Mesendoderm (in vitro differentiated cells): ENCODE measurements around the gene ANKRD33B.

Source experiments
- DNase-seq: peaks from one replicate; pipeline ENCODE4 v3.0.0; 2013
- H2AK5ac ChIP-seq: 2 replicates; pipeline ENCODE4 v1.6.1; 2013; ENCODE audit warnings: low read length, inconsistent platforms
- H2BK120ac ChIP-seq: 2 replicates; pipeline ENCODE4 v1.6.1; 2013; ENCODE audit warnings: low read depth, mild to moderate bottlenecking, low read length, moderate library complexity, mixed read lengths
- H2BK15ac ChIP-seq: replicated peaks from 2 replicates; pipeline ENCODE4 v1.6.1; 2013; ENCODE audit warnings: low read depth, mild to moderate bottlenecking, moderate library complexity
- H2BK5ac ChIP-seq: 2 replicates; pipeline ENCODE4 v1.6.1; 2013; ENCODE audit warnings: low read length, inconsistent platforms
- H3K18ac ChIP-seq: 2 replicates; pipeline ENCODE4 v1.6.1; 2013; ENCODE audit warnings: mild to moderate bottlenecking, low read length, mixed read lengths
- H3K23ac ChIP-seq: one replicate; pipeline ENCODE4 v1.6.1; 2013; ENCODE audit warnings: low read length
- H3K27ac ChIP-seq: 2 replicates; pipeline ENCODE4 v1.5.1; 2013; ENCODE audit warnings: low read depth, mild to moderate bottlenecking, inconsistent platforms, low read length, moderate library complexity
- H3K27me3 ChIP-seq: 2 replicates; pipeline ENCODE4 v1.6.1; 2013; ENCODE audit warnings: low read length, control low read depth, mild to moderate bottlenecking, inconsistent platforms; ENCODE audit not compliant: insufficient read depth, poor library complexity
- H3K36me3 ChIP-seq: 2 replicates; pipeline ENCODE4 v1.6.1; 2013; ENCODE audit warnings: low read length, inconsistent platforms; ENCODE audit not compliant: control insufficient read depth, insufficient read depth
- H3K4ac ChIP-seq: one replicate; pipeline ENCODE4 v1.6.1; 2013; ENCODE audit warnings: low read depth, mild to moderate bottlenecking, low read length, moderate library complexity
- H3K4me1 ChIP-seq: 2 replicates; pipeline ENCODE4 v1.6.1; 2013; ENCODE audit warnings: low read depth, low read length, inconsistent platforms; ENCODE audit not compliant: control insufficient read depth
- H3K4me2 ChIP-seq: 2 replicates; pipeline ENCODE4 v1.6.1; 2013; ENCODE audit warnings: low read length
- H3K4me3 ChIP-seq: 2 replicates; pipeline ENCODE4 v1.5.1; 2013; ENCODE audit warnings: mild to moderate bottlenecking, low read length
- H3K56ac ChIP-seq: one replicate; pipeline ENCODE4 v1.6.1; 2013; ENCODE audit warnings: low read length
- H3K79me1 ChIP-seq: 2 replicates; pipeline ENCODE4 v1.6.1; 2013; ENCODE audit warnings: low read length, inconsistent platforms
- H3K79me2 ChIP-seq: 2 replicates; pipeline ENCODE4 v1.6.1; 2013; ENCODE audit warnings: mild to moderate bottlenecking, low read length; ENCODE audit not compliant: control insufficient read depth, insufficient read depth
- H3K9ac ChIP-seq: 2 replicates; pipeline ENCODE4 v1.6.1; 2013; ENCODE audit warnings: low read length, inconsistent platforms
- H4K5ac ChIP-seq: one replicate; pipeline ENCODE4 v1.6.1; 2013; ENCODE audit warnings: low read length
- H4K8ac ChIP-seq: one replicate; pipeline ENCODE4 v1.6.1; 2013; ENCODE audit warnings: low read depth, mild to moderate bottlenecking, control low read depth, low read length, moderate library complexity
- WGBS: extraction: QIAGEN DNeasy Blood & Tissue Kit; methylation state at CpG from one replicate; pipeline ENCODE4 v1.1.7; 2013; ENCODE audit warnings: low lambda C conversion rate, missing lambda C conversion rate; ENCODE audit not compliant: insufficient coverage; ENCODE audit errors: extremely low coverage; 5-methylcytosine and 5-hydroxymethylcytosine counted together

ANKRD33B gene

DNA sequence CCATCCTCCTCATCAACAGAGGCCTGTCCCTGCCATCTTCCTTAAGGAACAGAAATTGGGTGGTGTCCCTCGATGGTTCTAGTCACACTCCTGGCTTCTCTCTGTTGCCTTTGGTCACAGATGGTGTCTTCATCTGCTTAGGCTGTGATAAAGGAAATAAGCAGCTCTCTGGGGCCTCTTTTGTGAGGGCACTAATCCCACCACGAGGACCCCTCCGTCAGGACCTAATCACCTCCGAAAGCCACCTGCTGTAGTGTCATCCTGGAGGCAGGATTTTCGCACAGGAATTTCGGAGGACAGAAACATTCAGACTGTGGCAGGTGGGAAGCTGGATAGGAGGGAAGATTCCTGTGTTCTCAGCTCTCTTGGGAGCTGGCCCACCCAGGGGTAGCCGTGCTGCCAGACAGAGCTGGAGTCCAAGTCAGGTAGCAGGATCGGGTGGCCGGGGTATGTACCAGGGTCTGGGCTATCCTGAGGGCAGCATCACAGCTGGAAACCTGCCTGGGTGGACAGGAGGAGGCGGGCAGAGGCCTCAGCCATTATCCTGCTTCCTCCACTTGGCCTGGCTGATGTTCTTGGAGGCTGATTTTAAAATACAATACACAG, 59.5 kb downstream of the ANKRD33B start:
- DNase-seq, result no peak
- Histone ChIP-seq H3K4ac (no peak overlapping the region), H3K56ac (no peak overlapping the region), H3K36me3 (no peaks in the 10 kb centered on the region), H2BK120ac (no peak overlapping the region), H3K23ac (no peak overlapping the region), H3K79me2 (no peaks in the 10 kb centered on the region), H4K5ac (no peak overlapping the region), H3K79me1 (no peaks in the 10 kb centered on the region), H2BK15ac (no peak overlapping the region), H4K8ac (no peak overlapping the region), H3K18ac (no peak overlapping the region), H3K4me3 (no peak overlapping the region), H3K9ac (no peak overlapping the region), H3K4me2 (no peak overlapping the region), H3K27ac (no peak overlapping the region), H2BK5ac (no peak overlapping the region), H3K27me3 (no peaks in the 10 kb centered on the region), H2AK5ac (no peak overlapping the region), H3K4me1 (no peaks in the 10 kb centered on the region)
- WGBS, result no CpG with 5 or more reads among the region's 10 CpGs

DNA sequence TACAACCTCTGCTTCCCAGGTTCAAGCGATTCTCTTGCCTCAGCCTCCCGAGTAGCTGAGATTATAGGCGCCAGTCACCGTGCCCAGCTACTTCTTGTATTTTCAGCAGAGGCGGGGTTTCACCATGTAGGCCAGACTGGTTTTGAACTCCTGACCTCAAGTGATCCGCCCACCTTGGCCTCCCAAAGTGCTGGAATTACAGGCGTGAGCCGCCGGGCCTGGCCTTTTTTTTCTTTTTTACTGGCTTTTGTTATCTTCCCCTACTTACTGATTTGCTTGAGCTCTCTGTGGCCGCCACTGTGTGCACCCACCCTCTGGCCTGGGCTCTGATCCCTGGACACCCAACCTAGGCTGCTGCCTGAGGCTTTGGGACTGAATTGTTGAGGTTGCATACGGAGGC, 60.3 kb downstream of the ANKRD33B start:
- no peaks in the 10 kb centered on the region for H3K36me3 ChIP-seq
- no peak overlapping the region for H3K18ac ChIP-seq
- H2BK15ac ChIP-seq, result no peak overlapping the region
- H3K79me2 ChIP-seq, result no peaks in the 10 kb centered on the region
- WGBS, result no CpG with 5 or more reads among the region's 11 CpGs
- H3K27me3 ChIP-seq, result no peaks in the 10 kb centered on the region
- no peak for DNase-seq
- no peak overlapping the region for H3K56ac ChIP-seq
- no peak overlapping the region for H3K9ac ChIP-seq
- no peak overlapping the region for H2BK5ac ChIP-seq
- H4K8ac ChIP-seq, result no peak overlapping the region
- no peak overlapping the region for H3K4me3 ChIP-seq
- no peak overlapping the region for H3K4ac ChIP-seq
- H4K5ac ChIP-seq, result no peak overlapping the region
- no peak overlapping the region for H3K4me2 ChIP-seq
- no peak overlapping the region for H2BK120ac ChIP-seq
- H2AK5ac ChIP-seq, result no peak overlapping the region
- H3K4me1 ChIP-seq, result no peaks in the 10 kb centered on the region
- peaks cover 2% of the 10 kb centered on the region for H3K79me1 ChIP-seq
- H3K27ac ChIP-seq, result no peak overlapping the region
- H3K23ac ChIP-seq, result no peak overlapping the region

DNA sequence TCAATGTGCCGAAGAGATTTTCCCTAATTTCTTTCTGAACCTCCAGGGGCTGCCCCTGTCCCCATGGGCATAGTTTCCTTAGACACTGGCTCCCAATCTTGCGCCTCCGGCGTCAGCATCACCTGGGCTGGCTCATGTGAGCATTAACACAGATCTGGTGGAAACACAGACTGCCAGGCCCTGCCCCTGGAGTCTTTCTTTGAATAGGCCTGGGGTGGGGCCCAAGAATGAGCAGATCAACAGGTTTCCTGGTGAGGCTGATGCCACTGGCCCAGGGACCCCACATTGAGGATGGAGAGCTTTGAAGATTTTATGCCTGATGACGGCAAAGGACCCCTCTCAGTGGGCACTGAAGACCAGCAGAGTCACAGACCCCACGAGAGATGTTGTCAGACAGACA, 60.8 kb downstream of the ANKRD33B start:
- Histone ChIP-seq H3K4me3 (no peak overlapping the region), H3K79me1 (peaks cover 2% of the 10 kb centered on the region), H4K8ac (no peak overlapping the region), H3K4ac (no peak overlapping the region), H3K18ac (no peak overlapping the region), H3K4me1 (no peaks in the 10 kb centered on the region), H2AK5ac (no peak overlapping the region), H4K5ac (no peak overlapping the region), H3K79me2 (no peaks in the 10 kb centered on the region), H2BK120ac (no peak overlapping the region), H3K27me3 (no peaks in the 10 kb centered on the region), H3K23ac (no peak overlapping the region), H3K27ac (no peak overlapping the region), H2BK15ac (no peak overlapping the region), H2BK5ac (no peak overlapping the region), H3K4me2 (no peak overlapping the region), H3K9ac (no peak overlapping the region), H3K36me3 (no peaks in the 10 kb centered on the region), H3K56ac (no peak overlapping the region)
- no CpG with 5 or more reads among the region's 6 CpGs for WGBS
- no peak for DNase-seq

DNA sequence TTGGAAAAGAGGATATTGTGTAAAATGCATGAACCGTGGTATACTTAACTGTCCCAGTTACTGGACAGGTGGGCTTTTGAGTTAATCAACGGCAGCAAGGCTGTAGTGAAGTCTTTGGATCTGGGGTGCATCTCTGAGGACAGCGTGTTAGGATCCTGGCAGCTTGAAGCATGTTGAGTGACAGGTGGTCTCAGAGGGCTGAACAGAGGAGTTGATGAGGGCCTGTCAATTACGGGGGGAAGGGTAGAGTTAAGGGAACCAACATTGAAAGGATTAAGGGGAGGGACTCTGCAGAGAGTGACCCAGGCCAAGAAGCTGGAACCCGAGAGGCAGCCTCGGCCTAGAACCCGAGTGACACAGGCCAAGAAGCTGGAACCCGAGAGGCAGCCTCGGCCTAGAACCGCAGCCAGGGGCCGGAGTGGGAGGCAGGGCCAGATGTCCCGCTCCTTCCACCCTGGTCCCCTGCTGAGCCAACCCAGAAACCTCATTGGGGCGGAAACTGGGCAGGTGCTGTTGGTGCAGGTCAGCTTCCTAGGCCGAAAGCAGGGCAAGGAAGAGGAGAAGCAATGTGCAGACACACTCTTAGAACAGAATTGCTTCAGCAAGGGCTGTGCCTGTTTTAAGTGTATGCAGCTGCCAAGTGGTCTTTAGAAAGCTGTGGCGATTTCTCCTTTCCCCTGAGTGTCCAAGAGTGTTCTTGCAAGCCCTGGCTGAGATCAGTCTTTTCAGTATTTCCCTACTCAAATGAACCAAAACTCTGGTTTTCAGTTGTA, 62.0 kb downstream of the ANKRD33B start:
- no peak overlapping the region for H3K56ac ChIP-seq

DNA sequence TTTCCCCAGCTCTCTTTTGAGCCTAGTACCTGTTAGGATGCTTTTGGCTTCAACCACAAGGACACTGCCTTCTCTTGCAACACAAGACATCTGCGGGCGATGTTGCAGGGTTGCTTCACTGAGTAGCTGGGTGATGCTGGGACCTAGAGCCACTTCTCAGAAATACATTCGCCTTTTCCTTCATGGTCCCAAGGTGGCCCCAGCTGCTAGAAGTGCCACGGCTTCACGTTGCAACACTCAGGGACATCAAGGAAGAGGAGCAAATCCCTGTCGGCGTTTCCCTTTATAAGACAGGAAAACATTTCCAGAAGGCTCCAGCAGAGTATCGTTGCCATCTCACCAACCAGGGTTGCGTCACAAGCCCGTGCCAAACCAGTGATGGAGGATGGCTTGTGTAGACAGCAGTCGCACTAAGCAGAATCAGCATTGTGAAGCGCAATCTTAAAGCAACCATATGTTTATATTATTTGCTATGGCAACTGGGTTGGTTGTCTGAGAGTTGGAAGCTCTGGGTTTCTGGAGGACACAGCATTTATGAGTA, 62.7 kb downstream of the ANKRD33B start:
- WGBS, result no CpG with 5 or more reads among the region's 12 CpGs

More for the DNA sequence above, 62.0 kb downstream of the ANKRD33B start:
- no peak overlapping the region for H3K23ac ChIP-seq
- H3K36me3 ChIP-seq, result no peaks in the 10 kb centered on the region
- H3K27me3 ChIP-seq, result no peaks in the 10 kb centered on the region
- DNase-seq, result no peak
- peaks cover 2% of the 10 kb centered on the region for H3K79me1 ChIP-seq
- no peak overlapping the region for H3K4me3 ChIP-seq
- H2BK15ac ChIP-seq, result no peak overlapping the region
- H3K4me1 ChIP-seq, result no peaks in the 10 kb centered on the region
- H2BK5ac ChIP-seq, result no peak overlapping the region
- no peak overlapping the region for H4K5ac ChIP-seq
- H4K8ac ChIP-seq, result no peak overlapping the region
- H3K9ac ChIP-seq, result no peak overlapping the region
- H3K4me2 ChIP-seq, result no peak overlapping the region
- no CpG with 5 or more reads among the region's 15 CpGs for WGBS
- no peak overlapping the region for H3K27ac ChIP-seq
- H2BK120ac ChIP-seq, result no peak overlapping the region
- H3K18ac ChIP-seq, result no peak overlapping the region
- no peak overlapping the region for H3K4ac ChIP-seq
- H2AK5ac ChIP-seq, result no peak overlapping the region
- no peaks in the 10 kb centered on the region for H3K79me2 ChIP-seq

More for the DNA sequence above, 62.7 kb downstream of the ANKRD33B start:
- Histone ChIP-seq H2BK15ac (no peak overlapping the region), H3K36me3 (no peaks in the 10 kb centered on the region), H3K23ac (no peak overlapping the region), H4K8ac (no peak overlapping the region), H3K79me1 (peaks cover 2% of the 10 kb centered on the region), H3K4me2 (no peak overlapping the region), H3K56ac (no peak overlapping the region), H2BK5ac (no peak overlapping the region), H3K27me3 (no peaks in the 10 kb centered on the region), H3K18ac (no peak overlapping the region), H2BK120ac (no peak overlapping the region), H4K5ac (no peak overlapping the region), H3K4ac (no peak overlapping the region), H3K79me2 (no peaks in the 10 kb centered on the region), H3K4me1 (no peaks in the 10 kb centered on the region), H3K9ac (no peak overlapping the region), H2AK5ac (no peak overlapping the region), H3K4me3 (no peak overlapping the region), H3K27ac (no peak overlapping the region)
- no peak for DNase-seq
